Omental fat pad (tissue), 4 donors: ENCODE results near the gene ANKEF1. TPM values are rescaled to one million over a fixed set of nuclear protein-coding genes. Genes with fewer than 3 reads are reported as not detected.
"Not testable (repeated sequence)": the region's sequence is repeated elsewhere in the genome, so short reads cannot be mapped to it uniquely, and the experiment has no call there.

Experiments
- ATAC-seq: fragments of 150-250 bp; one replicate; pipeline ENCODE4 v1.9.1; 2016; ENCODE audit warnings: mild to moderate bottlenecking, moderate library complexity; ENCODE audit not compliant: low FRiP score
- DNase-seq: peaks from one replicate; pipeline ENCODE4 v3.0.0-alpha.2; 2019; ENCODE audit warnings: low spot score
- CTCF ChIP-seq, 3 donors: fragments of 450-650 bp; IDR thresholded peaks; one replicate each; pipeline ENCODE4 v1.5.1; 2016 to 2017; ENCODE audit warnings: antibody characterized with exemption in 3 of 3, mild to moderate bottlenecking in 3 of 3, moderate library complexity in 2 of 3
- total RNA-seq, 4 donors: library from RNA; depleted of rRNA; stranded (reverse); fragments of >200 nt; gene quantifications; one replicate each; pipeline ENCODE4 v1.1.0, GENCODE V29; 2016

The ANKEF1 gene
- total RNA-seq, 4 donors from 2014 or later, result 2.4 to 6.5 (median 4.4) TPM

- no peak for TF ChIP-seq CTCF (IDR thresholded peaks at IDR 0.05)
- DNase-seq (no peak), ATAC-seq (no peak)
Measured at GRCh38 chr20:10033905-10034650, 709 bp upstream of the ANKEF1 start.

GRCh38 chr20:10036321-10036720, 1.5 kb downstream of the ANKEF1 start:
- ATAC-seq, DNase-seq: not testable (repeated sequence)

GRCh38 chr20:10040070-10040975, 5.5 kb downstream of the ANKEF1 start:
- ATAC-seq (peak; percentile 44), DNase-seq (no peak)
- TF ChIP-seq CTCF (IDR thresholded peaks at IDR 0.05), result no peak

GRCh38 chr20:10042086-10042485, 7.3 kb downstream of the ANKEF1 start:
- DNase-seq (no peak), ATAC-seq (no peak)
- no peak for TF ChIP-seq CTCF (IDR thresholded peaks at IDR 0.05)

GRCh38 chr20:10047427-10047826, 12.6 kb downstream of the ANKEF1 start:
- no peak for DNase-seq
- no peak for ATAC-seq
- no peak for TF ChIP-seq CTCF (IDR thresholded peaks at IDR 0.05)

- DNase-seq (no peak), ATAC-seq (no peak)
- TF ChIP-seq CTCF (IDR thresholded peaks at IDR 0.05), result no peak
Measured at GRCh38 chr20:10051185-10051584, 16.4 kb downstream of the ANKEF1 start.

GRCh38 chr20:10059006-10059405, 24.2 kb downstream of the ANKEF1 start:
- no peak for TF ChIP-seq CTCF (IDR thresholded peaks at IDR 0.05)
- ATAC-seq (no peak), DNase-seq (no peak)
